ENCODE results near the gene ANKIB1. TPM values are rescaled to one million over a fixed set of nuclear protein-coding genes. Genes with fewer than 3 reads are reported as not detected.

ANKIB1 gene
- total RNA-seq, 4 donors from 2014 or later, result 27.1 to 38.1 (median 36.8) TPM

- H3K27ac ChIP-seq, result no peak overlapping the region
- TF ChIP-seq CTCF (IDR thresholded peaks at IDR 0.05) (no peak), POLR2A (IDR thresholded peaks at IDR 0.05) (no peak), EP300 (IDR thresholded peaks at IDR 0.05) (no peak)
Measured at GRCh38 chr7:92282221-92282814, 36.5 kb downstream of the ANKIB1 start.

GRCh38 chr7:92282930-92283329 lies 37.2 kb downstream of the ANKIB1 start:
- Histone ChIP-seq H3K9me3 (peaks cover 0 to 7% (median 0%) of the 10 kb centered on the region in 4 donors), H3K36me3 (peaks cover 0 to 8% (median 0%) of the 10 kb centered on the region in 3 donors), H3K4me3 (no peak overlapping the region), H3K27me3 (no peaks in the 10 kb centered on the region), H3K4me1 (peaks cover 0 to 28% (median 0%) of the 10 kb centered on the region in 4 donors), H3K27ac (no peak overlapping the region)
- 61 to 63% methylated on average over 1 of the region's 1 CpG for WGBS, 2 donors
- TF ChIP-seq POLR2A (IDR thresholded peaks at IDR 0.05) (no peak), CTCF (IDR thresholded peaks at IDR 0.05) (no peak), EP300 (IDR thresholded peaks at IDR 0.05) (no peak)
- DNase-seq (ENCODE audit: low spot score in 2 of 2), result no peak

More at GRCh38 chr7:92282221-92282814, 36.5 kb downstream of the ANKIB1 start:
- Histone ChIP-seq H3K4me3 (no peak overlapping the region), H3K36me3 (peaks cover 0 to 8% (median 0%) of the 10 kb centered on the region in 3 donors), H3K27me3 (no peaks in the 10 kb centered on the region), H3K4me1 (peaks cover 0 to 33% (median 0%) of the 10 kb centered on the region in 4 donors), H3K9me3 (peaks cover 0 to 7% (median 0%) of the 10 kb centered on the region in 4 donors)
- WGBS, 2 donors, result 84 to 88% methylated on average over 6 of the region's 6 CpGs
- DNase-seq (ENCODE audit: low spot score in 2 of 2), result no peak

GRCh38 chr7:92289321-92289720 lies 43.5 kb downstream of the ANKIB1 start:
- H3K27me3 ChIP-seq, result no peaks in the 10 kb centered on the region
- H3K4me1 ChIP-seq, result peaks cover 3 to 17% (median 7%) of the 10 kb centered on the region in 4 donors
- H3K36me3 ChIP-seq, result no peaks in the 10 kb centered on the region
- TF ChIP-seq EP300 (IDR thresholded peaks at IDR 0.05), result no peak
- TF ChIP-seq CTCF (IDR thresholded peaks at IDR 0.05), result no peak
- TF ChIP-seq POLR2A (IDR thresholded peaks at IDR 0.05), result no peak
- H3K4me3 ChIP-seq, result no peak overlapping the region
- no peak overlapping the region for H3K27ac ChIP-seq
- WGBS, 2 donors, result 96% methylated on average over 2 of the region's 2 CpGs
- no peak for DNase-seq (ENCODE audit: low spot score in 2 of 2)
- H3K9me3 ChIP-seq, result no peaks in the 10 kb centered on the region

- no peaks in the 10 kb centered on the region for H3K36me3 ChIP-seq
- peaks cover 3 to 31% (median 8%) of the 10 kb centered on the region in 4 donors for H3K4me1 ChIP-seq
- no peaks in the 10 kb centered on the region for H3K27me3 ChIP-seq
- no peak overlapping the region for H3K27ac ChIP-seq
- no peak for TF ChIP-seq CTCF (IDR thresholded peaks at IDR 0.05)
- H3K9me3 ChIP-seq, result no peaks in the 10 kb centered on the region
- 78 to 89% methylated on average over 3 of the region's 3 CpGs for WGBS, 2 donors
- no peak overlapping the region for H3K4me3 ChIP-seq
- no peak for DNase-seq (ENCODE audit: low spot score in 2 of 2)
Measured at GRCh38 chr7:92292981-92293380, 47.2 kb downstream of the ANKIB1 start.

- H3K4me1 ChIP-seq, result peaks cover 3 to 31% (median 8%) of the 10 kb centered on the region in 4 donors
- peak overlapping the region; percentile 13 to 59 (median 36) for H3K27ac ChIP-seq
- no peak for DNase-seq (ENCODE audit: low spot score in 2 of 2)
- 21 to 23% methylated on average over 2 of the region's 2 CpGs for WGBS, 2 donors
- H3K9me3 ChIP-seq, result no peaks in the 10 kb centered on the region
- TF ChIP-seq EP300 (IDR thresholded peaks at IDR 0.05) (no peak), CTCF (IDR thresholded peaks at IDR 0.05) (no peak), POLR2A (IDR thresholded peaks at IDR 0.05) (no peak)
- H3K36me3 ChIP-seq, result no peaks in the 10 kb centered on the region
- H3K27me3 ChIP-seq, result no peaks in the 10 kb centered on the region
- peak overlapping the region in 3 of 4 donors; percentile 3 to 19 (median 4) for H3K4me3 ChIP-seq
Measured at GRCh38 chr7:92293896-92294590, 48.3 kb downstream of the ANKIB1 start.

Measured in tibial nerve (tissue), 4 donors.